Endothelial cell of umbilical vein (primary cell): ENCODE data around the gene CEACAM21. TPM values are rescaled to one million over a fixed set of nuclear protein-coding genes. Genes with fewer than 3 reads are reported as not detected.

ENCODE experiments used
- BruUV-seq: library from RNA; stranded (reverse); fragments of 400-500 nt; replicated peaks from 2 replicates; lab custom pipeline; 2021; lab: Mats Ljungman, UMichigan
- CTCF ChIA-PET: fragments of 300-600, 350-600 bp; sonication (Branson Sonifier 250); formaldehyde crosslinking; loops from one replicate; lab custom pipeline; 2021; ENCODE audit warnings: antibody characterized with exemption, inconsistent platforms; lab: Charles Lee
- POLR2A ChIA-PET: fragments of 300-600, 350-600 bp; sonication (Branson Sonifier 250); formaldehyde crosslinking; loops from one replicate; lab custom pipeline; 2021; ENCODE audit warnings: antibody characterized with exemption, inconsistent platforms; lab: Charles Lee
- DNase-seq: peaks from one replicate; pipeline ENCODE4 v3.0.0-alpha.2; 2011; ENCODE audit warnings: low read depth, low spot score
- FAIRE-seq: peaks from 2 replicates; lab custom pipeline; 2011; peaks lifted over from hg19 to GRCh38; lab: Jason Lieb, UNC
- H2AFZ ChIP-seq: 2 replicates; pipeline ENCODE4 v1.6.0; 2012; ENCODE audit warnings: low read depth, low read length, control low read depth, inconsistent platforms
- H3K27ac ChIP-seq: 2 replicates; pipeline ENCODE4 v1.5.1; 2011; ENCODE audit warnings: low read depth, mild to moderate bottlenecking, control low read depth, low read length, moderate library complexity; ENCODE audit not compliant: insufficient read depth
- H3K27me3 ChIP-seq, 2 experiments: 2 replicates each; pipeline versions ENCODE4 v1.6.0 to v1.6.1; 2011; ENCODE audit warnings: low read length in 2 of 2, mixed read lengths in 1 of 2; ENCODE audit not compliant: control insufficient read depth in 2 of 2, insufficient read depth in 2 of 2
- H3K36me3 ChIP-seq, 2 experiments: 2 replicates in 1 of 2; 3 replicates in 1 of 2; pipeline ENCODE4 v1.5.1; 2011; ENCODE audit warnings: low read length in 2 of 2, mild to moderate bottlenecking in 1 of 2, moderate library complexity in 1 of 2; ENCODE audit not compliant: control insufficient read depth in 2 of 2, insufficient read depth in 2 of 2; ENCODE audit errors: extremely low read depth in 1 of 2
- H3K4me1 ChIP-seq: 3 replicates; pipeline ENCODE4 v1.5.1; 2011; ENCODE audit warnings: mild to moderate bottlenecking, low read length; ENCODE audit not compliant: control insufficient read depth, insufficient read depth; ENCODE audit errors: extremely low read depth
- H3K4me2 ChIP-seq: 2 replicates; pipeline ENCODE4 v1.6.1; 2011; ENCODE audit warnings: low read length, control low read depth, mixed read lengths; ENCODE audit not compliant: insufficient read depth
- H3K4me3 ChIP-seq, 3 experiments: fragments of 200-600 bp in 1 of 3; sonication (generic), shearing (Covaris generic) in 1 of 3; replicated peaks in 1 of 3; 2 replicates each; pipeline ENCODE4 v1.5.1; 2011 to 2016; ENCODE audit warnings: control low read depth in 3 of 3, low read length in 3 of 3, mild to moderate bottlenecking in 2 of 3, inconsistent platforms in 1 of 3, low read depth in 1 of 3, moderate library complexity in 1 of 3; ENCODE audit not compliant: insufficient read depth in 1 of 3
- H3K79me2 ChIP-seq: 2 replicates; pipeline ENCODE4 v1.6.0; 2012; ENCODE audit warnings: low read length, inconsistent platforms; ENCODE audit not compliant: control insufficient read depth, insufficient read depth
- H3K9ac ChIP-seq: replicated peaks from 2 replicates; pipeline ENCODE3; 2011; ENCODE audit warnings: low read length, control low read depth; ENCODE audit not compliant: insufficient read depth; ENCODE audit errors: extremely low read depth
- H3K9me1 ChIP-seq: replicated peaks from 3 replicates; pipeline ENCODE4 v1.6.0; 2011; ENCODE audit warnings: mild to moderate bottlenecking, low read length; ENCODE audit not compliant: control insufficient read depth, insufficient read depth; ENCODE audit errors: extremely low read depth
- H3K9me3 ChIP-seq: replicated peaks from 2 replicates; pipeline ENCODE4 v1.5.1; 2012; ENCODE audit warnings: low read length, inconsistent platforms; ENCODE audit not compliant: control insufficient read depth, insufficient read depth
- H4K20me1 ChIP-seq: replicated peaks from 2 replicates; pipeline ENCODE3; 2011; ENCODE audit warnings: mild to moderate bottlenecking, low read length; ENCODE audit not compliant: control insufficient read depth, insufficient read depth; ENCODE audit errors: extremely low read depth
- EZH2 ChIP-seq: IDR thresholded peaks from 2 replicates; pipeline ENCODE4 v1.6.1; 2012; ENCODE audit warnings: borderline replicate concordance, low read depth, mild to moderate bottlenecking, moderate library complexity, low read length, inconsistent platforms; ENCODE audit not compliant: severe bottlenecking
- FOS ChIP-seq: IDR thresholded peaks from 2 replicates; pipeline ENCODE4 v1.6.1; 2011; ENCODE audit warnings: mild to moderate bottlenecking, low read length, moderate library complexity, borderline replicate concordance; ENCODE audit not compliant: insufficient read depth
- GATA2 ChIP-seq: IDR thresholded peaks from 2 replicates; pipeline ENCODE4 v1.7.0; 2011; ENCODE audit warnings: low read depth, mild to moderate bottlenecking, moderate library complexity, mixed read lengths, low read length; ENCODE audit not compliant: insufficient read length, insufficient read depth
- JUN ChIP-seq: IDR thresholded peaks from 2 replicates; pipeline ENCODE4 v1.6.1; 2011; ENCODE audit warnings: borderline replicate concordance, low read depth; ENCODE audit not compliant: insufficient read length, insufficient read depth
- MYC ChIP-seq: IDR thresholded peaks from one replicate; pipeline ENCODE4 v1.6.1; 2011; ENCODE audit warnings: mild to moderate bottlenecking, low read depth, low read length
- POLR2A ChIP-seq: IDR thresholded peaks from 2 replicates; pipeline ENCODE4 v1.6.1; 2012; ENCODE audit warnings: low read depth, mild to moderate bottlenecking, control low read depth, low read length
- POLR2AphosphoS5 ChIP-seq: IDR thresholded peaks from 2 replicates; pipeline ENCODE4 v1.6.1; 2012; ENCODE audit warnings: low read depth, mild to moderate bottlenecking, control low read depth, low read length, moderate library complexity; ENCODE audit not compliant: insufficient read depth
- dilution Hi-C: fragments of 300-500 bp; cut with MboI; formaldehyde crosslinking; loops from one replicate; pipeline ENCODE4 v1.15.0; 2019; ENCODE audit warnings: low sequenced_read_pairs; ENCODE audit not compliant: extremely low pct_ligation_motif_present
- intact Hi-C: fragments of 100-400 bp; cut with micrococcal nuclease; formaldehyde crosslinking; loops from one replicate; pipeline ENCODE4 v1.10.0; 2022
- polyA plus RNA-seq, 4 experiments: library from polyadenylated mRNA; depleted of rRNA in 3 of 4; stranded (reverse) in 3 of 4; unstranded in 1 of 4; fragments of >200 nt; gene quantifications; 2 replicates each; pipeline versions ENCODE4 v1.2.1 to v1.2.3, GENCODE V29; 2011 to 2012; ENCODE audit warnings: missing spikeins in 1 of 4
- total RNA-seq: library from RNA; stranded (reverse); gene quantifications from 2 replicates; pipeline ENCODE4 v1.2.3, GENCODE V29; 2021
- TF ChIP-seq, protein P1 (sequence below), 2 donors: IDR thresholded peaks; 1 replicate in 1 of 2; 2 replicates in 1 of 2; pipeline ENCODE4 v1.5.1; 2011; ENCODE audit warnings: low read length in 2 of 2, mild to moderate bottlenecking in 2 of 2, moderate library complexity in 2 of 2, control low read depth in 1 of 2, inconsistent platforms in 1 of 2, low read depth in 1 of 2; ENCODE audit not compliant: insufficient read depth in 1 of 2; ENCODE audit errors: extremely low read depth in 1 of 2
- TF ChIP-seq, protein P2 (sequence below): IDR thresholded peaks from 2 replicates; pipeline ENCODE4 v1.6.1; 2011; ENCODE audit not compliant: insufficient read depth, insufficient read length

CEACAM21 gene
- total and polyA plus RNA-seq, 2 donors (not counting 3 experiments of a cell fraction or from before 2014, with no cell fraction given) = 0.81 to 1.7 TPM

DNA sequence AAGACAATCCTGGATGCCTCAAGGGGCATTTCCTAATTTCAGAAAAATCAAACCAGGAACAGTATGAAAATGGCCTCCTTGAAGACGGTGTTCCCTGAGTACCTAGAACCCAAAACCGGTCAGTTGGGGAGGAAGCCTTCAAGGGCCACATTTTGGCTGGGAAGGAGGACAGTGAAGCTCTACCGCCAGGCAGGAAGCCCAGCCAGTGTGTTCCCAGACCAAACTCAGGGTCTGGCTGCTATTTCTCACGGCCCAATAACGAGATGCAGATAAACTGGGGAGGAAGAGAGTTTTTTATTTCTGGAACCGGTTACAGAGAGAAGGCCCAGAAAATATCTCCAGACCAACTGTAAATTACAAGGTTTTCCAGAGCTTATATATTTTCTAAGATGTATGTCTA lies 24.3 kb upstream of the CEACAM21 start:
- no peak for DNase-seq
- no peak overlapping the region for H3K4me2 ChIP-seq
- no peaks in the 10 kb centered on the region for H3K9me3 ChIP-seq
- dilution Hi-C loops = no loop called here
- H4K20me1 ChIP-seq = no peaks in the 10 kb centered on the region
- no peak overlapping the region for H3K27ac ChIP-seq
- H3K79me2 ChIP-seq = no peaks in the 10 kb centered on the region
- intact Hi-C loops = no loop called here
- POLR2A ChIA-PET = no interaction called here
- CTCF ChIA-PET = interaction anchor here (0.9 to 1.4 kb wide), 3 partner anchors 9 to 19 kb away, joined by 3 to 5 read pairs (median 3); no protein-coding TSS in a partner anchor
- no peak for TF ChIP-seq POLR2AphosphoS5
- no peak for TF ChIP-seq EZH2
- TF ChIP-seq, protein P1, sequence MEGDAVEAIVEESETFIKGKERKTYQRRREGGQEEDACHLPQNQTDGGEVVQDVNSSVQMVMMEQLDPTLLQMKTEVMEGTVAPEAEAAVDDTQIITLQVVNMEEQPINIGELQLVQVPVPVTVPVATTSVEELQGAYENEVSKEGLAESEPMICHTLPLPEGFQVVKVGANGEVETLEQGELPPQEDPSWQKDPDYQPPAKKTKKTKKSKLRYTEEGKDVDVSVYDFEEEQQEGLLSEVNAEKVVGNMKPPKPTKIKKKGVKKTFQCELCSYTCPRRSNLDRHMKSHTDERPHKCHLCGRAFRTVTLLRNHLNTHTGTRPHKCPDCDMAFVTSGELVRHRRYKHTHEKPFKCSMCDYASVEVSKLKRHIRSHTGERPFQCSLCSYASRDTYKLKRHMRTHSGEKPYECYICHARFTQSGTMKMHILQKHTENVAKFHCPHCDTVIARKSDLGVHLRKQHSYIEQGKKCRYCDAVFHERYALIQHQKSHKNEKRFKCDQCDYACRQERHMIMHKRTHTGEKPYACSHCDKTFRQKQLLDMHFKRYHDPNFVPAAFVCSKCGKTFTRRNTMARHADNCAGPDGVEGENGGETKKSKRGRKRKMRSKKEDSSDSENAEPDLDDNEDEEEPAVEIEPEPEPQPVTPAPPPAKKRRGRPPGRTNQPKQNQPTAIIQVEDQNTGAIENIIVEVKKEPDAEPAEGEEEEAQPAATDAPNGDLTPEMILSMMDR (IDR thresholded peaks at IDR 0.05; ENCODE audit: extremely low read depth in 1 of 2, insufficient read depth in 1 of 2, low read depth in 1 of 2, low read length in 2 of 2) = no peak
- TF ChIP-seq JUN = no peak
- no peak for TF ChIP-seq GATA2
- no peak for TF ChIP-seq FOS
- TF ChIP-seq MYC = no peak
- TF ChIP-seq, protein P2, sequence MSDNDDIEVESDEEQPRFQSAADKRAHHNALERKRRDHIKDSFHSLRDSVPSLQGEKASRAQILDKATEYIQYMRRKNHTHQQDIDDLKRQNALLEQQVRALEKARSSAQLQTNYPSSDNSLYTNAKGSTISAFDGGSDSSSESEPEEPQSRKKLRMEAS = no peak
- no peak for TF ChIP-seq POLR2A
- H3K9ac ChIP-seq = no peak overlapping the region
- H3K4me3 ChIP-seq = no peak overlapping the region
- no TSS peak for BruUV-seq
- peaks cover 37% of the 10 kb centered on the region for H3K4me1 ChIP-seq
- no peak for FAIRE-seq
- H3K27me3 ChIP-seq = peaks cover 0 to 2% of the 10 kb centered on the region in 2 experiments
- H2AFZ ChIP-seq = no peak overlapping the region
- no peaks in the 10 kb centered on the region for H3K9me1 ChIP-seq
- no peaks in the 10 kb centered on the region for H3K36me3 ChIP-seq
